Upper lobe of right lung (tissue), 1 donor: ENCODE measurements around the gene CCDC38. TPM values are rescaled to one million over a fixed set of nuclear protein-coding genes. Genes with fewer than 3 reads are reported as not detected.

Source experiments
- ATAC-seq: fragments of 200-7000 bp; cut with Tn5 transposase; one replicate; pipeline ENCODE4 v1.9.1; 2020; ENCODE audit warnings: mild to moderate bottlenecking, moderate library complexity
- DNase-seq: peaks from one replicate; pipeline ENCODE4 v3.0.0-alpha.2; 2020
- H3K27ac ChIP-seq: fragments of 200-600 bp; one replicate; pipeline ENCODE4 v1.8.0; 2022
- H3K27me3 ChIP-seq: fragments of 200-600 bp; one replicate; pipeline ENCODE4 v1.8.0; 2022; ENCODE audit warnings: mild to moderate bottlenecking
- H3K36me3 ChIP-seq: fragments of 200-600 bp; one replicate; pipeline ENCODE4 v1.8.0; 2022
- H3K4me1 ChIP-seq: fragments of 200-600 bp; one replicate; pipeline ENCODE4 v1.8.0; 2022
- H3K4me3 ChIP-seq: fragments of 200-600 bp; one replicate; pipeline ENCODE4 v1.8.0; 2022; ENCODE audit warnings: mild to moderate bottlenecking
- H3K9me3 ChIP-seq: fragments of 200-600 bp; one replicate; pipeline ENCODE4 v1.8.0; 2022
- intact Hi-C: fragments of 100-400 bp; cut with DNase I; formaldehyde crosslinking; loops from one replicate; pipeline ENCODE4 v1.11.0; 2022
- total RNA-seq: library from RNA; stranded (reverse); fragmentation: NEBNext Ultra II Directional; extraction: Animal tissue kit (Norgen Biotek cat#: 25700); gene quantifications from one replicate; pipeline ENCODE4 v1.2.1, GENCODE V29; 2021
- TF ChIP-seq, protein P1 (sequence below): fragments of 200-600 bp; IDR thresholded peaks from one replicate; pipeline ENCODE4 v1.8.0; 2022; ENCODE audit warnings: antibody characterized with exemption
- donor health status: DM: no; HTN: yes; CAD: no; lungs with severe emphysema.

Gene CCDC38
- total RNA-seq, 1 donor from 2014 or later, result not detected

DNA sequence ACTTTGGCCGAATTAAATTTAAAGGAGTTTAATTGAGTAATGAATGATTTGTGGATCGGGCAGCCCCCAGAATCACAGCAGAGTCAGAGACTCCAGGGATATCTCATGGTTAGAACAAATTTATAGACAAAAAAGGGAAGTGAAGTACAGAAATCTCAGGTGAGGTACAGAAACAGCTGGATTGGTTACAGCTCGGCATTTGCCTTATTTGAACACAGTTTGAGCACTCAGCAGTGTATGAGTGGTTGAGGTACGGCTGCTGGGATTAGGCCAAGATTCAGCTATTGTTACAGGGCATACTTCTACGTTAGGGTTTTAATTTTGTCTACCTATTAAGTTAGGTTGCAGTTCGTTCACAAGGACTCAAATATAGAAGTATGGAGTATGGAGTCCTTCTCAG is 23.3 kb downstream of the CCDC38 start:
- Histone ChIP-seq H3K9me3 (no peaks in the 10 kb centered on the region), H3K27me3 (no peaks in the 10 kb centered on the region), H3K27ac (no peak overlapping the region), H3K36me3 (no peaks in the 10 kb centered on the region), H3K4me1 (no peaks in the 10 kb centered on the region), H3K4me3 (no peak overlapping the region)
- ATAC-seq, result no peak
- intact Hi-C loops, result no loop called here
- TF ChIP-seq, protein P1, sequence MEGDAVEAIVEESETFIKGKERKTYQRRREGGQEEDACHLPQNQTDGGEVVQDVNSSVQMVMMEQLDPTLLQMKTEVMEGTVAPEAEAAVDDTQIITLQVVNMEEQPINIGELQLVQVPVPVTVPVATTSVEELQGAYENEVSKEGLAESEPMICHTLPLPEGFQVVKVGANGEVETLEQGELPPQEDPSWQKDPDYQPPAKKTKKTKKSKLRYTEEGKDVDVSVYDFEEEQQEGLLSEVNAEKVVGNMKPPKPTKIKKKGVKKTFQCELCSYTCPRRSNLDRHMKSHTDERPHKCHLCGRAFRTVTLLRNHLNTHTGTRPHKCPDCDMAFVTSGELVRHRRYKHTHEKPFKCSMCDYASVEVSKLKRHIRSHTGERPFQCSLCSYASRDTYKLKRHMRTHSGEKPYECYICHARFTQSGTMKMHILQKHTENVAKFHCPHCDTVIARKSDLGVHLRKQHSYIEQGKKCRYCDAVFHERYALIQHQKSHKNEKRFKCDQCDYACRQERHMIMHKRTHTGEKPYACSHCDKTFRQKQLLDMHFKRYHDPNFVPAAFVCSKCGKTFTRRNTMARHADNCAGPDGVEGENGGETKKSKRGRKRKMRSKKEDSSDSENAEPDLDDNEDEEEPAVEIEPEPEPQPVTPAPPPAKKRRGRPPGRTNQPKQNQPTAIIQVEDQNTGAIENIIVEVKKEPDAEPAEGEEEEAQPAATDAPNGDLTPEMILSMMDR, result no peak
- DNase-seq, result no peak

DNA sequence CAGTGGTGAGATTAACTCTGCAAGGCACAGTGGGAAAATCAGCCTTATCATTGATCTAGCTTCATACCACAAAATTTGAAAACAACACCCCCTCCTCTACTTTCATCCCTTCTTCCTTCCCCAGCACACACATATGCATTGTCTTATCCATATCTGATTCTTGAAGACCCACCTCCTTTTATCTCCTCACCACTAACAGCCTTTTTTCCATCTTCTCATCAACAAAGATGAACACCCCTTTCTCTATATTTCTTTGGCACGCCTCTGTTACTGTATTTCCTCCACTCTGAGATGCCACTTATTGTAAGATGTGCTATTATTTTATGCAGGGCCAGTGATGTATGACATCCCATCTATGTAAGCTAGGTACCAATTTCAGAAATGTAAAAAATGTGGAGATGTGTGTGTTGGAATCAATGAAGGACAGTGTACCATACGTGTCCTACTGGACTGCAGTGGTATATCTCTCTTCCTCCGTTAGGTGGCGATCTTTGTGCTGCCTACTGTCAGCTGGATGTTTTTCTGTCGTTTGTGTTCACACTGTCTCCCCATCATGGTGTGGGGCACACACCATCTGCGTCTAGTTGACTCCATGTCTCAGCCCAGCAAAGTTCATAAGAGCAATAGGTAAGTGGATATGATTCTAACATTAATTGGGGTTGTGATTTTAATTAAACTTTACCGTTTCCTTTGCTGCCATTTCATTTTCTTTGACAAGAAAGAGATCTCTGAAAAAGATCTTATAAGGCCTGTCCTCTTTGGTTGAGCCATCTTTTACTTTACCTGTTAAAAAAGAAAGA is 24.0 kb downstream of the CCDC38 start:
- ATAC-seq (peak; percentile 98), DNase-seq (no peak)
- no peak overlapping the region for H3K4me3 ChIP-seq
- no peaks in the 10 kb centered on the region for H3K36me3 ChIP-seq
- no peaks in the 10 kb centered on the region for H3K4me1 ChIP-seq
- intact Hi-C loops, result no loop called here
- TF ChIP-seq, protein P1, result peak; percentile 81
- H3K9me3 ChIP-seq, result no peaks in the 10 kb centered on the region
- no peak overlapping the region for H3K27ac ChIP-seq
- no peaks in the 10 kb centered on the region for H3K27me3 ChIP-seq

DNA sequence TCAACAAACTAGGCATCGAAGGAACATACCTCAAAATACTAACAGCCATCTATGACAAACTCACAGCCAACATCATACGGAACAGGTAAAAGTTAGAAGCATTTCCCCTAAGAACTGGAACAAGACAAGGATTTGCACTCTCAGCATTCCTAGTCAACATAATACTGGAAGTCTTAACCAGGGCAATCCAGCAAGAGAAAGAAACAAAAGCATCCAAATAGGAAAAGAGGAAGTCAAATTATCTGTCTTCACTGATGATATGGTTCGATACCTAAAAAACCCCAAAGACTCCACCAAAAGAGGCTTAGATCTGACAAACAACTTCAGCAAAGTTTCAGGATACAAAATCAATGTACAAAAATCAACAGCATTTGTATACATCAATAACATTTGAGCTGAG is 32.5 kb downstream of the CCDC38 start:
- no peaks in the 10 kb centered on the region for H3K4me1 ChIP-seq
- no peak overlapping the region for H3K4me3 ChIP-seq
- H3K9me3 ChIP-seq, result no peaks in the 10 kb centered on the region
- TF ChIP-seq, protein P1, result no peak
- no peak for DNase-seq
- intact Hi-C loops, result no loop called here
- no peak for ATAC-seq
- H3K36me3 ChIP-seq, result no peaks in the 10 kb centered on the region
- no peak overlapping the region for H3K27ac ChIP-seq
- H3K27me3 ChIP-seq, result no peaks in the 10 kb centered on the region

DNA sequence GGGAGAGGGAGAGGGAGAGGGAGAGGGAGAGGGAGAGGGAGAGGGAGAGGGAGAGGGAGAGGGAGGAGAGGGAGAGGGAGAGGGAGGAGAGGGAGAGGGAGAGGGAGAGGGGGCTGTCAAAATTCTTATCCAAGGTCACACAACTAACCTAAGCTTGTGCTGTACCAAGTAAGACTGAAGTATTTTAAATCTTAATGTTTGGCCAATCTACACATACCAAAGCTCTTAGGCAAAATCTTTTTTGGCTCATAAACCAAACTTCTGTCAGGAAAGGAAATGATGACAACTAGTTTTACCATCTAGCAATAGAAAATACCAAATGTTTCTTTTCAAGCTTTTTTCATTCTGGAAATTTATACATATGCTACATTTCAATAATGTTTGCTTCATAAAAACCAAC is 33.8 kb downstream of the CCDC38 start:
- Histone ChIP-seq H3K4me1 (no peaks in the 10 kb centered on the region), H3K27me3 (no peaks in the 10 kb centered on the region), H3K27ac (no peak overlapping the region), H3K4me3 (no peak overlapping the region), H3K36me3 (no peaks in the 10 kb centered on the region), H3K9me3 (no peaks in the 10 kb centered on the region)
- intact Hi-C loops, result no loop called here
- DNase-seq (no peak), ATAC-seq (no peak)
- TF ChIP-seq, protein P1, result no peak

DNA sequence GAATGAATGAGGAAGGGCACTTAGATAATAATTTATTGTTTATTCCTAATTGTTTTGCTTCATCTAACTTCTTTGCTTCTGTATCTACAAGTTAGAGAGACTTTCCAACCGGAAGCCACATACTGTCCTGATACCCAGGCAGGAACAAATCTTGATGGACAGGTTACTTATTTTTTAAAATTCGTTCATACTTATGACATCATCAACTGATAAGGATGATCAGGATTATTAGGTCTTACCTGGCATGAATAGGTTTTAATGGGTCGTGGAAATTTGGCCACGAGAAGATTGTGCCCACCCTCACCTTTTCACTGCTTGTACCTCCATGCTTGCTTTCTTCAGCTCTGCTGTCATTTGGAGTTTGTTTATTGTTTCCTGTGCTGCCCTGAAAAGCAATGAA is 44.3 kb downstream of the CCDC38 start:
- no peak for ATAC-seq

More for the DNA sequence above, 44.3 kb downstream of the CCDC38 start:
- Histone ChIP-seq H3K36me3 (no peaks in the 10 kb centered on the region), H3K4me3 (no peak overlapping the region), H3K4me1 (no peaks in the 10 kb centered on the region), H3K27ac (no peak overlapping the region), H3K9me3 (no peaks in the 10 kb centered on the region), H3K27me3 (peaks cover 8% of the 10 kb centered on the region)
- DNase-seq, result no peak
- TF ChIP-seq, protein P1, result no peak
- intact Hi-C loops, result no loop called here
